ENCODE data around the gene RPL38.

Gene RPL38

GRCh38 chr17:74211141-74211911 lies 7.8 kb downstream of the RPL38 start:
- Histone ChIP-seq H3K27ac (ENCODE audit: low read depth, low read length) (no peak overlapping the region; the same call in 1 of the 2 replicates), H3K9ac (ENCODE audit: low read length) (peak overlapping the region; percentile 44), H3K9me3 (ENCODE audit: control insufficient read depth, insufficient read depth, low read depth, low read length) (no peaks in the 10 kb centered on the region), H3K36me3 (ENCODE audit: control insufficient read depth, insufficient read depth, low read length) (peaks cover 37% of the 10 kb centered on the region), H3K4me1 (ENCODE audit: control insufficient read depth, insufficient read depth, low read length) (peaks cover 33% of the 10 kb centered on the region), H3K27me3 (ENCODE audit: control insufficient read depth, insufficient read depth, low read length) (peaks cover 43% of the 10 kb centered on the region), H3K4me3 (ENCODE audit: low read depth, low read length) (peak overlapping the region; percentile 66)

GRCh38 chr17:74211912-74212208 lies 8.4 kb downstream of the RPL38 start:
- H3K9ac ChIP-seq (ENCODE audit: low read length): peak overlapping the region; percentile 44
- H3K9me3 ChIP-seq (ENCODE audit: control insufficient read depth, insufficient read depth, low read depth, low read length): no peaks in the 10 kb centered on the region
- peak overlapping the region; percentile 66 for H3K4me3 ChIP-seq (ENCODE audit: low read depth, low read length)
- H3K27me3 ChIP-seq (ENCODE audit: control insufficient read depth, insufficient read depth, low read length): peaks cover 46% of the 10 kb centered on the region
- peaks cover 33% of the 10 kb centered on the region for H3K4me1 ChIP-seq (ENCODE audit: control insufficient read depth, insufficient read depth, low read length)
- H3K27ac ChIP-seq (ENCODE audit: low read depth, low read length): no peak overlapping the region
- peaks cover 34% of the 10 kb centered on the region for H3K36me3 ChIP-seq (ENCODE audit: control insufficient read depth, insufficient read depth, low read length)

GRCh38 chr17:74212209-74212912 lies 8.9 kb downstream of the RPL38 start:
- H3K27me3 ChIP-seq (ENCODE audit: control insufficient read depth, insufficient read depth, low read length): peaks cover 46% of the 10 kb centered on the region
- H3K4me1 ChIP-seq (ENCODE audit: control insufficient read depth, insufficient read depth, low read length): peaks cover 33% of the 10 kb centered on the region
- no peaks in the 10 kb centered on the region for H3K9me3 ChIP-seq (ENCODE audit: control insufficient read depth, insufficient read depth, low read depth, low read length)
- peak overlapping the region; percentile 66 for H3K4me3 ChIP-seq (ENCODE audit: low read depth, low read length)
- H3K9ac ChIP-seq (ENCODE audit: low read length): peak overlapping the region; percentile 44
- no peak overlapping the region for H3K27ac ChIP-seq (ENCODE audit: low read depth, low read length)
- peaks cover 29% of the 10 kb centered on the region for H3K36me3 ChIP-seq (ENCODE audit: control insufficient read depth, insufficient read depth, low read length)

- Histone ChIP-seq H3K4me3 (ENCODE audit: low read depth, low read length) (peak within 1 kb of the TSS; percentile 66), H3K4me1 (ENCODE audit: control insufficient read depth, insufficient read depth, low read length) (peaks cover 33% of the 10 kb centered on the region), H3K9ac (ENCODE audit: low read length) (peak within 1 kb of the TSS; percentile 44), H3K9me3 (ENCODE audit: control insufficient read depth, insufficient read depth, low read depth, low read length) (no peaks in the 10 kb centered on the region), H3K36me3 (ENCODE audit: control insufficient read depth, insufficient read depth, low read length) (peaks cover 22% of the 10 kb centered on the region), H3K27me3 (ENCODE audit: control insufficient read depth, insufficient read depth, low read length) (peaks cover 46% of the 10 kb centered on the region), H3K27ac (ENCODE audit: low read depth, low read length) (no peak within 1 kb of the TSS)
Observed at GRCh38 chr17:74212913-74213791, 9.7 kb downstream of the RPL38 start, which contains the start of gene TTYH2. Gene TTYH2, plus strand, starts transcription at chr17:74213571. Its CDS starts 17 bp downstream, at chr17:74213588.

- H3K9me3 ChIP-seq (ENCODE audit: control insufficient read depth, insufficient read depth, low read depth, low read length): no peaks in the 10 kb centered on the region
- H3K27me3 ChIP-seq (ENCODE audit: control insufficient read depth, insufficient read depth, low read length): peaks cover 46% of the 10 kb centered on the region
- no peak overlapping the region for H3K9ac ChIP-seq (ENCODE audit: low read length)
- H3K36me3 ChIP-seq (ENCODE audit: control insufficient read depth, insufficient read depth, low read length): peaks cover 14% of the 10 kb centered on the region
- H3K4me3 ChIP-seq (ENCODE audit: low read depth, low read length): peak overlapping the region; percentile 66
- peaks cover 31% of the 10 kb centered on the region for H3K4me1 ChIP-seq (ENCODE audit: control insufficient read depth, insufficient read depth, low read length)
- no peak overlapping the region for H3K27ac ChIP-seq (ENCODE audit: low read depth, low read length)
Observed at GRCh38 chr17:74213861-74214391, 10.4 kb downstream of the RPL38 start.

- Histone ChIP-seq H3K4me1 (ENCODE audit: control insufficient read depth, insufficient read depth, low read length) (peaks cover 29% of the 10 kb centered on the region), H3K27ac (ENCODE audit: low read depth, low read length) (no peak overlapping the region), H3K9me3 (ENCODE audit: control insufficient read depth, insufficient read depth, low read depth, low read length) (no peaks in the 10 kb centered on the region), H3K36me3 (ENCODE audit: control insufficient read depth, insufficient read depth, low read length) (peaks cover 6% of the 10 kb centered on the region), H3K4me3 (ENCODE audit: low read depth, low read length) (peak overlapping the region; percentile 66), H3K9ac (ENCODE audit: low read length) (no peak overlapping the region), H3K27me3 (ENCODE audit: control insufficient read depth, insufficient read depth, low read length) (peaks cover 46% of the 10 kb centered on the region)
Observed at GRCh38 chr17:74214484-74215341, 11.2 kb downstream of the RPL38 start.

GRCh38 chr17:74215342-74215727 lies 11.9 kb downstream of the RPL38 start:
- H3K4me3 ChIP-seq (ENCODE audit: low read depth, low read length): no peak overlapping the region
- H3K27me3 ChIP-seq (ENCODE audit: control insufficient read depth, insufficient read depth, low read length): peaks cover 46% of the 10 kb centered on the region
- H3K4me1 ChIP-seq (ENCODE audit: control insufficient read depth, insufficient read depth, low read length): peaks cover 26% of the 10 kb centered on the region
- H3K36me3 ChIP-seq (ENCODE audit: control insufficient read depth, insufficient read depth, low read length): no peaks in the 10 kb centered on the region
- no peak overlapping the region for H3K9ac ChIP-seq (ENCODE audit: low read length)
- no peak overlapping the region for H3K27ac ChIP-seq (ENCODE audit: low read depth, low read length)
- H3K9me3 ChIP-seq (ENCODE audit: control insufficient read depth, insufficient read depth, low read depth, low read length): no peaks in the 10 kb centered on the region

GRCh38 chr17:74216505-74216904 lies 13.0 kb downstream of the RPL38 start:
- no peak overlapping the region for H3K27ac ChIP-seq (ENCODE audit: low read depth, low read length)
- H3K9ac ChIP-seq (ENCODE audit: low read length): no peak overlapping the region
- H3K4me3 ChIP-seq (ENCODE audit: low read depth, low read length): no peak overlapping the region
- peaks cover 14% of the 10 kb centered on the region for H3K4me1 ChIP-seq (ENCODE audit: control insufficient read depth, insufficient read depth, low read length)
- peaks cover 46% of the 10 kb centered on the region for H3K27me3 ChIP-seq (ENCODE audit: control insufficient read depth, insufficient read depth, low read length)
- H3K9me3 ChIP-seq (ENCODE audit: control insufficient read depth, insufficient read depth, low read depth, low read length): no peaks in the 10 kb centered on the region
- no peaks in the 10 kb centered on the region for H3K36me3 ChIP-seq (ENCODE audit: control insufficient read depth, insufficient read depth, low read length)

- H3K27ac ChIP-seq (ENCODE audit: low read depth, low read length): no peak overlapping the region
Observed at GRCh38 chr17:74217037-74217730, 13.7 kb downstream of the RPL38 start.

More at GRCh38 chr17:74217037-74217730, 13.7 kb downstream of the RPL38 start:
- H3K27me3 ChIP-seq (ENCODE audit: control insufficient read depth, insufficient read depth, low read length): peaks cover 40% of the 10 kb centered on the region
- no peak overlapping the region for H3K9ac ChIP-seq (ENCODE audit: low read length)
- peaks cover 7% of the 10 kb centered on the region for H3K4me1 ChIP-seq (ENCODE audit: control insufficient read depth, insufficient read depth, low read length)
- H3K36me3 ChIP-seq (ENCODE audit: control insufficient read depth, insufficient read depth, low read length): no peaks in the 10 kb centered on the region
- no peak overlapping the region for H3K4me3 ChIP-seq (ENCODE audit: low read depth, low read length)
- H3K9me3 ChIP-seq (ENCODE audit: control insufficient read depth, insufficient read depth, low read depth, low read length): no peaks in the 10 kb centered on the region

Measured in HUES6 (cell line).